Renal pelvis (tissue), 4 donors: ENCODE results near the gene ANKRD44. TPM values are rescaled to one million over a fixed set of nuclear protein-coding genes. Genes with fewer than 3 reads are reported as not detected.

ENCODE experiments used
- DNase-seq: peaks from one replicate; pipeline ENCODE4 v3.0.0-alpha.2; 2013
- polyA plus RNA-seq, 3 donors: library from polyadenylated mRNA; unstranded; fragments of 120-200 nt; gene quantifications; one replicate each; pipeline ENCODE4 v1.2.1, GENCODE V29; 2013; ENCODE audit not compliant: insufficient read length in 3 of 3

Gene ANKRD44
- polyA plus RNA-seq, 3 donors = 8.8 to 13.3 (median 12.6) TPM

DNA sequence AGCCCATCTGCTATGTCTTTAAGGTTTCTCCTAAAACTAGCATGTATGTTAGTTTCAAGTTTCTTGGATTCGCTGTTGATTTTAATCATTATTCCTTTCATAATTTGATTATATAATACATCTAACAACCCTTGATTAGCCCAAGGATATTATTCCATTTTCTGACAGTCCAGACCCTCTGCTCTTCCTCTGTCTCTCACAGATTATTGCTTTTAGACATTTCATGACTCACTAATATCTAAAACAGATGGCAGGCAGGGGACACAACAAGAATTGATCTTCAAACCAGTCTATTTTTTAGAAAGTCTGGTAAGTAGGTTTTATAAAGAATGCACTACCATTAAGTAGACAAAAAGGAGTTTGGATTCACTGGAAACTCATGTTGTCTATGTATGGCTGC is 162.2 kb downstream of the ANKRD44 start:
- no peak for DNase-seq

DNA sequence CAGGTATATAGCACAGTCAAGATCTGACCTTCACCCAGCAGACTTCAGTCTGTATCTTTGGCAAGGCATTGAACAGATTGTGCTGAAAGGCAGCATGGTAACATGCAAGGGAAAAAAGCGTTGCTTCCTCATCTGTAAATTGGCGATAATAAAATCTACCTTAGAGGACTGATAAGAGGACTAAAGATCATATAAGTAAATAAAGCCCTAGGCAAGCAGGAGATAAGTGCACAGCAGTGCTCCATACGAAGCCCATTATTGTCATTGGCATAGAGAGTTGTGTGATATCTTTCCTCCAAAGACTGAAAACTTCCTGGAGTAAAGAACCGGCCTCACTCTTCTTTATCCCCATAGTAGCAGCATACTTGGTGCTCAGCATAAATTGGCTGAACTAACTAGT is 162.6 kb downstream of the ANKRD44 start:
- no peak for DNase-seq

GRCh38 chr2:197146995-197147394 is 163.6 kb downstream of the ANKRD44 start:
- no peak for DNase-seq

GRCh38 chr2:197145471-197146056 is 165.0 kb downstream of the ANKRD44 start:
- no peak for DNase-seq

DNA sequence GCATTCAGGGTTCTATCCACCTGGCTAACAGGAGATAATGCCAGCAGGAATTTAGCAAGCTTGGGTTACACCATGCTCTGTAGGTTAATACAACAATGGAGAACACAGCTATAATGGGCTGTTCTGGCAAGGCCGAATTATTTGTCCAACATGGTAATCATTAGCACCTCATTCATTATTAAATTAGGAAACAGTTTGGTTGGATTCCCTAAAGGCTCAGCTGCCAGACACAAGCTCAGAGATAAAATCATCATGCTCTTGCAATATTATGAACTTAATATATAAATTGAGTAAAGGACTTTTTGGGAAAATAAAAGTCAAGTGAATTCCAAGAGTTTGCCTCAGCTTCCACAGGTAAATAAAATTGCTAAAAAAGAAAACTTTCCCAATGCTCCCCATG is 166.4 kb downstream of the ANKRD44 start:
- DNase-seq = no peak

- no peak for DNase-seq
Measured at GRCh38 chr2:197141702-197142473, 168.7 kb downstream of the ANKRD44 start.

DNA sequence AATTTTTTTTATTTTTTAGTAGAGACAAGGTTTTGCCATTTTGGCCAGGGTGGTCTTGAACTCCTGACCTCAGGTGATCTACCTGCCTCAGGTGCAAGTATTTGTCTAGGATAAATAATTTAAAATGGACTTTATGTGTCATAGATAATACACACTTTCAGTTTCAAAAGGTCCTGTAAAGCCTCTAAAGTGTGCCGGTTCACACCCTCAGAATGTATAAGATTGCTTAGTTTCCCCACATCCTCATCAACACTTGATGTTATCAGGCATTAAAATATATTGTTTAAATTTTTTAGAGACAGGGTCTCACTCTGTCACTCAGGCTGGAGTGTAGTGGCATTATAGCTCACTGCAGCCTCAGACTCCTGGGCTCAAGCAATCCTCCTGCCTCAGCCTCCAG is 170.5 kb downstream of the ANKRD44 start:
- no peak for DNase-seq

DNA sequence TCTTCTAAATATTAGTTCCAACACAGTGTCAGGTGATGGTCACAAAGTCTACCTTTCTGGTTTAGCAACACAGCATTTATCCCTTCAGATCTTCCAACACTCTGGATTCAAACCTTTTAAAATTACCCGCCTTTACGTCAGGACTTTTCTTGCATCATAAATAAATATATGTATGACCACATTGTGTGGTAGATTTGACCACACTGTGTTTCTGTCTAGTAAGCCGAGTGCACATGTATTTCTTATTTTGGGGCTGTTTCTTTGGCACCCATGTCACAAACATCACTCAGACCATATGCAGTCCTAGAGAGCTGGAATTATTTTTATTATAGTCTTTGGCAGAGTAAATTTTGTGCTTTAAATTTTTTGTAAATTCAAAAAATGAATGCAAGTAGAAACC is 172.1 kb downstream of the ANKRD44 start:
- no peak for DNase-seq

DNA sequence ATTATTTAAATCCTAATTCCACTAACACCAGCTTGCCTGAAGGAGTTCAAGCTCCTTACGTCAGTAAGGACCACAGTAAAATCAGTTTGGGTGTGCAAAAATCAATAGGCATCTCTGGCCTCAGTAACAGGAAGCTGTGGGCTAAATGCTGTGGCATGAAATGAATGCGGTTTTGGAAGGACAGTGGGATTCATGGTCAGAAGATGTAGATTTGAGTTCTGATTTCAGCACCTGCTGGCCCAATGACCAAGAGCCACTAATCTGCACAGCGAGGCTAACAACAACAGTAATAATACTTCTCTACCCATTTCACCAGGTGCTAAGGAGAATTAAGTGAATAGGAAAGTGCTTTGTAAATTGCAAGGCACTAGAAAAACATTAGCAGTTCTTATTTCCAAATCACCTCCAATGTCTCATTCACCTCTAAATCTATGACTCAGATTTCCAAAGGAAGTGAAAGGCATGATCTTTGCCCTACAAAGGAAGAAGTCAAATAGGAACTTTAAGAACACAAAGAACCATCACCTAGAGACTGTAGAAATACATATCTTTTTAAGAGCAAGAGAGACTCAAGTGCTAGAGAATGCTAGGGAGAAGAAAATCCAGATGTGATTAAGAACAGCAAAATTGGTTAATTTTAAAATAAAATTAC is 172.6 kb downstream of the ANKRD44 start:
- no peak for DNase-seq

DNA sequence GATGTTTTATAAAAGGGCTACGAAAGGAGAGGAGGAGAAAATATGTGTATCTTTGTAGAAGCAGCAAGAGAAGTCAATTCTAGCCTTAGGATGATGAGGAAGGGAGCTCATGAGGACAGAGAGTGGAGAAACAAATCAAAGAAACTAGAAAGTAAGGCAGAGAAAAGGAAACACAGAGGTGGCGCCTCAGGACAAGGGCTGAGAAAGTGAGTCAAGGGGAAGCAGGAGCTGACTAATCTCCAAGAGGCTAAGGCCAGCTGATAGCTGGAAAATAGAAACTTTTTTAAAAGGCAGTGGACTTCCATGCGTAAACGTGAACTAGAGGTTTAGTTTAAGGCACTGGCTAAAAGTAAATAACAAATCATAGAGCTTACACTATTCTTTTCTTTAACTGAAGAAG is 173.3 kb downstream of the ANKRD44 start:
- no peak for DNase-seq

GRCh38 chr2:197136452-197136851 is 174.1 kb downstream of the ANKRD44 start:
- no peak for DNase-seq

DNA sequence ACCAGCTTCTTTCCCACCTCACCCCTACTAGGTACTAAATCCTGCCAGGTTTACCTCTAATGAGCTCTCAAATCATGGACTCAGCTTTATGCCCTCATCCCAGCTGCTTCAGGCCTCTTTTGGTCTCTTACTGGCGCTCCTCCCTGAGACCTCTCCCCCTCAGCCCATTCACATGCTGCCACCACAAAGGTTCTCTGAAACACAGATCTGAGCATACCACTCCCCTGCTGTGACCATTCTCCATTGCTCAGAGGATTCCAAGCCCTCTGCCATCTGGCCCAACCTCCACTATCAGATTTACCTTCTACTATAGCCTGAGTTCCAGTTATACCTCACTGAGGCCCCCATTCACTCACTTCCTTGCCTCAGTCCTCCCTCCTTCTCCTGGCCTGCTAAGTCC is 174.8 kb downstream of the ANKRD44 start:
- no peak for DNase-seq

- DNase-seq = no peak
Measured at GRCh38 chr2:197134206-197134605, 176.4 kb downstream of the ANKRD44 start.

GRCh38 chr2:197131558-197131855 is 179.1 kb downstream of the ANKRD44 start:
- DNase-seq = no peak

GRCh38 chr2:197130318-197130717 is 180.3 kb downstream of the ANKRD44 start:
- DNase-seq = no peak

GRCh38 chr2:197128897-197129296 is 181.7 kb downstream of the ANKRD44 start:
- DNase-seq = no peak

- no peak for DNase-seq
Measured at GRCh38 chr2:197128126-197128525, 182.5 kb downstream of the ANKRD44 start.

- DNase-seq = no peak
Measured at GRCh38 chr2:197126630-197127352, 183.8 kb downstream of the ANKRD44 start.

DNA sequence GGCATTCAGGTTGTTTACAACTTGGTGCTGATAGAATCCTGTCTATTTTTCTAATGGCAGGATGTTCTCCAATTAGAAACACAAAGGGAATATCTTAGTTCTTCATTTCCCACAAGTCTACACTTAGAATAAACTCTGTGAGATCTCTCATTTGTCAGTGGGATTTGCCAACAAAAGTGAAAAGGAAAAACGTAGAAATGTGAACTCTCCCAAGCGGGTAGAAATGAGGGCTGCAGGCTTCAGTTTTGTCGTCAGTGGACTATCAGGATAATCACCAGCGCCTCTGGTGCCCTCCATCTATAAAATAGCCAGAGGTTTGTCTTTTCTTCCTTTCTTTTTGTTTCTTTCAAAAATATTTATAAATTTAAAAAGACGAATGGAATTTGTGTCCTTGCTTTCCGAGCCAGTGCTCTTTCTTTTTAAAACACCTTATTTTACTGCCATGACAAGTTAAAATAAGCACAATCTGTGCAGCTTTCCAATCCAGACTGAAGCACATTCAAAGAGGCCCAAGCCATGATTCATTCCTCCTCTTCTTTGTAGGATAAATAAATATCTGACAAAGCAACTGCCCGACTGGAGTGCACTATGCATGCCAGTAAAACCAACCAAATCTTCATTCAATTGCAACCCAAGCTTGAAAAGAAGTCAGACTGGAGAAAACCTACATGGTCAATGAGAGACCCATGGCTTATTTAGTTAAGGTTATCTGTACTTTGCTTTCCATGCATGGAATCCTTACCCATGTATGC is 185.8 kb downstream of the ANKRD44 start:
- DNase-seq = no peak

DNA sequence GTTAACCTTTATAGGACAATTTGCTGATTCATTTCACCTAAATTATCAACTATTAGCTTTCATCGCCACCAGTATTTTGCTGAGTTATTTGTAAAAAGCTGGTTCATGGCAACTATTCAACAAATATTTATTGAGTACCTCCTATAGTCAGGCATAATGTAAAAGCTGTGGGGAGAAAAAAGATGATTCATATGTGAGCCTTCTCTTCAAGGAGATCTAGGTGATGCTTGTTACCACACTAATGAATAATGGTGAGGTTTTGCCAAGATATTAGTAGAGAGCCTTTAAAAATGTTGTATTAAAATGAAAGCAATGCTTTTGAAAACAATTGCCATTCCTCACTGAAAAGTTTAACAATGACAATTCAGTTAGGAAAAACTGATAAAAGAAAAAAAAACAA is 187.8 kb downstream of the ANKRD44 start:
- no peak for DNase-seq

GRCh38 chr2:197121756-197122385 is 188.7 kb downstream of the ANKRD44 start:
- no peak for DNase-seq

GRCh38 chr2:197121255-197121654 is 189.3 kb downstream of the ANKRD44 start:
- no peak for DNase-seq
